ENCODE results near the gene SUGCT.

SUGCT gene

DNA sequence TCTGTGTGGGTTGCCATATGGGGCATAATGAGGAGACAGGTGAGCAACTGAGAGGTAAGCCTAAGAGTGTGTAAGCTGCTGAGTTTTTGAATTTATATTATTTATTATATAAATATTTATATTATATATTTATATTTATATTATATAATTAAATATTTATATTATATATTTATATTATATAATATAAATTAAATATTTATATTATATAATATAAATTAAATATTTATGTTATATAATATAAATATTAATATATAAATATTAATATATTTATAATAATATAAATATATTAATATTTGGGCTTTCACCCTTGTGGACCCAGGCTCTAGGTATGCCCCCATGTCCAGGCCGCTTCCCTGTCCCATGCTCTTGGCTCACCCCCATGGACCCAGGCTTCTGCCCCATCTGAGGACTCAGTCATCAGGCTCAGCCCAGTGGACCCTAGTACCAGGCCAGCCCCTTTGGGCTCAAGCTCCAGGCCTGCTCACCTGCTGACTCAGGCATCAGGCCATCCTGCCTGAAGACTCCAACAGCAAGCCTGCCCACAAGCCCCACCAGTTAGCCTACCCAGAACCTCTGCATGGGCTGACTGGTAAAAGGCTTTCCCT is 755.4 kb downstream of the SUGCT start:
- no peak for DNase-seq

DNA sequence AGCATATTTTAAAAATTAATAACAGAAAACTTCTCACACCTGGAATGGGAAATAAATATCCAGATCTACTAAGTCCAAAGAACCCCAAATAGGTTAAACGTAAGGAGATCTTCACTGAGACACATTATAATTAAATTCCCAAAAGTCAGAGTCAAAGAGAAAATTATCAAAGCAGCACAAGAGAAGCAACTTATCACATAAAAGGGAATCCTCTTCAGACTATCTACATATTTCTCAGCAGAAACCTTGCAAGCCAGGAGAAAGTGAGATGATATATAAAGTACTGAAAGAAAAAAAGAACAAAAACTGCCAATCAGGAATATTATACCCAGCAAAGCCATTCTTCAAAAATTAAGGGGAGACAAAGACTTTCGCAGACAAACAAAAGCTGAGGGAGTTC is 756.4 kb downstream of the SUGCT start:
- no peak for DNase-seq

- DNase-seq: no peak
Measured at GRCh38 chr7:40899151-40899550, 764.3 kb downstream of the SUGCT start.

- no peak for DNase-seq
Measured at GRCh38 chr7:40899636-40900507, 765.1 kb downstream of the SUGCT start.

- no peak for DNase-seq
Measured at GRCh38 chr7:40903872-40904271, 769.1 kb downstream of the SUGCT start.

DNA sequence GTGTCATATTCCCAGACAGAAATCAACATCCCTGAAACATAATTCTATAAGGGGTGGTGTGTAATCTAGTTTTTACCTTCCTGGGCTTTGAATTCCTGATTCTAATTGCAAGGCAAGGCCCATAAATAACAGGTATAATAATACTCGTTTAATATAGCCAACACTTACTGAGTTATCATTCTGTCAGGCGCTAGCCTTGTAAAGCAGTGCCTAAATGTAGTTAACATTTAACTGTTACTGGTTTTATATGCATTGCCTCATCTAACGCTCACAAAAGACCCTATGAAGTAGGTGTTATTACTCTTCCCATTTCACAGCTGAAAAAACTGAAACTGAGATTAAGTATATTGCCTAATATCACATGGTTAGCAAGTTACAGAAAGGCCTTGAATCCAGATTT is 772.5 kb downstream of the SUGCT start:
- DNase-seq: no peak

GRCh38 chr7:40909346-40909980 is 774.7 kb downstream of the SUGCT start:
- DNase-seq: no peak

Data from HCEC 1CT (cell line).